KMS-11 (cell line): ENCODE data around the gene CACNA2D3.
A peak's percentile ranks its signal among the peaks of the same experiment; 100 is the strongest.

Experiments
- H2AFZ ChIP-seq: fragments of 200-600 bp; sonication (generic); 2 replicates; pipeline ENCODE4 v1.6.1; 2016; ENCODE audit warnings: antibody characterized with exemption, mixed run types, low read depth
- H3K27ac ChIP-seq: fragments of 200-600 bp; sonication (generic); 2 replicates; pipeline ENCODE4 v1.6.1; 2016; ENCODE audit warnings: mild to moderate bottlenecking, mixed run types
- H3K27me3 ChIP-seq: fragments of 200-600 bp; sonication (generic); 2 replicates; pipeline ENCODE4 v1.6.1; 2017; ENCODE audit warnings: mild to moderate bottlenecking, low read depth, mixed run types, moderate library complexity; ENCODE audit not compliant: insufficient read depth
- H3K36me3 ChIP-seq: fragments of 200-600 bp; sonication (generic); 2 replicates; pipeline ENCODE4 v1.6.1; 2017; ENCODE audit warnings: mild to moderate bottlenecking, mixed run types; ENCODE audit not compliant: insufficient read depth
- H3K4me1 ChIP-seq: fragments of 200-600 bp; sonication (generic); 2 replicates; pipeline ENCODE4 v1.6.1; 2016; ENCODE audit warnings: mild to moderate bottlenecking, low read depth, mixed run types; ENCODE audit not compliant: poor library complexity, severe bottlenecking
- H3K4me2 ChIP-seq: fragments of 200-600 bp; sonication (generic); 2 replicates; pipeline ENCODE4 v1.7.0; 2016; ENCODE audit warnings: mild to moderate bottlenecking, mixed run types
- H3K4me3 ChIP-seq: fragments of 200-600 bp; sonication (generic); IDR thresholded peaks from 2 replicates; pipeline ENCODE4 v1.6.1; 2017; ENCODE audit warnings: low read depth, low read length, mixed read lengths; ENCODE audit not compliant: insufficient read depth
- H3K79me2 ChIP-seq: fragments of 200-600 bp; sonication (generic); 2 replicates; pipeline ENCODE4 v1.6.1; 2016; ENCODE audit warnings: low read depth, mixed run types; ENCODE audit not compliant: insufficient read depth
- H3K9ac ChIP-seq: fragments of 200-600 bp; sonication (generic); 2 replicates; pipeline ENCODE4 v1.6.1; 2016; ENCODE audit warnings: mild to moderate bottlenecking, mixed run types
- H4K20me1 ChIP-seq: fragments of 200-600 bp; sonication (generic); 2 replicates; pipeline ENCODE4 v1.6.1; 2016; ENCODE audit warnings: mild to moderate bottlenecking, mixed run types; ENCODE audit not compliant: insufficient read depth
- CTCF ChIP-seq: fragments of 200-600 bp; sonication (generic); conservative IDR thresholded peaks from 2 replicates; pipeline ENCODE4 v1.6.1; 2017; ENCODE audit warnings: low read depth, mild to moderate bottlenecking, antibody characterized with exemption, low read length, moderate library complexity, mixed read lengths

CACNA2D3 gene

GRCh38 chr3:54358316-54358715, 236.0 kb downstream of the CACNA2D3 start:
- H3K9ac ChIP-seq = no peak overlapping the region
- H3K27ac ChIP-seq = no peak overlapping the region
- no peak for TF ChIP-seq CTCF
- H4K20me1 ChIP-seq = no peaks in the 10 kb centered on the region
- H3K4me1 ChIP-seq = peaks cover 17% of the 10 kb centered on the region
- no peak overlapping the region for H3K4me2 ChIP-seq
- no peak overlapping the region for H2AFZ ChIP-seq
- H3K79me2 ChIP-seq = no peaks in the 10 kb centered on the region
- no peaks in the 10 kb centered on the region for H3K27me3 ChIP-seq
- H3K36me3 ChIP-seq = no peaks in the 10 kb centered on the region
- H3K4me3 ChIP-seq = no peak overlapping the region

GRCh38 chr3:54358969-54359694, 236.8 kb downstream of the CACNA2D3 start:
- no peaks in the 10 kb centered on the region for H3K27me3 ChIP-seq
- no peak overlapping the region for H3K4me3 ChIP-seq
- TF ChIP-seq CTCF = no peak
- no peaks in the 10 kb centered on the region for H4K20me1 ChIP-seq
- no peak overlapping the region for H3K27ac ChIP-seq
- no peaks in the 10 kb centered on the region for H3K79me2 ChIP-seq
- H3K9ac ChIP-seq = no peak overlapping the region
- no peak overlapping the region for H3K4me2 ChIP-seq
- H3K4me1 ChIP-seq = peaks cover 17% of the 10 kb centered on the region
- H3K36me3 ChIP-seq = no peaks in the 10 kb centered on the region
- no peak overlapping the region for H2AFZ ChIP-seq

GRCh38 chr3:54360320-54360719, 238.0 kb downstream of the CACNA2D3 start:
- no peak overlapping the region for H3K4me2 ChIP-seq
- no peak for TF ChIP-seq CTCF
- no peak overlapping the region for H3K4me3 ChIP-seq
- no peaks in the 10 kb centered on the region for H3K36me3 ChIP-seq
- H2AFZ ChIP-seq = peak overlapping the region; percentile 34; the same call in 1 of the 2 replicates
- H3K9ac ChIP-seq = no peak overlapping the region
- no peaks in the 10 kb centered on the region for H3K27me3 ChIP-seq
- no peaks in the 10 kb centered on the region for H3K79me2 ChIP-seq
- no peaks in the 10 kb centered on the region for H4K20me1 ChIP-seq
- H3K4me1 ChIP-seq = peaks cover 17% of the 10 kb centered on the region
- no peak overlapping the region for H3K27ac ChIP-seq

- Histone ChIP-seq H3K79me2 (no peaks in the 10 kb centered on the region), H3K27ac (no peak overlapping the region), H3K36me3 (no peaks in the 10 kb centered on the region), H2AFZ (no peak overlapping the region), H3K27me3 (no peaks in the 10 kb centered on the region), H4K20me1 (no peaks in the 10 kb centered on the region), H3K4me2 (no peak overlapping the region), H3K4me1 (peaks cover 17% of the 10 kb centered on the region), H3K4me3 (no peak overlapping the region), H3K9ac (no peak overlapping the region)
- no peak for TF ChIP-seq CTCF
These were observed 239.5 kb downstream of the CACNA2D3 start for GRCh38 chr3:54361746-54362283.
